Activated CD4-positive, alpha-beta memory T cell treated with anti-CD3 and anti-CD28 coated beads, Interleukin-2, amount 10 ng/mL, durations not matched to agents 7 days and 5 days (primary cell): ENCODE measurements around the gene CACNA1E. TPM values are rescaled to one million over a fixed set of nuclear protein-coding genes. Genes with fewer than 3 reads are reported as not detected.

Experiments
- CTCF ChIA-PET: fragments of 350-600 bp; sonication (Branson Sonifier 250); formaldehyde crosslinking; loops from one replicate; lab custom pipeline; 2021; ENCODE audit warnings: antibody characterized with exemption, inconsistent platforms; lab: Charles Lee
- POLR2A ChIA-PET: fragments of 350-600 bp; sonication (Branson Sonifier 250); formaldehyde crosslinking; loops from one replicate; lab custom pipeline; 2021; ENCODE audit warnings: antibody characterized with exemption; lab: Charles Lee
- DNase-seq: peaks from one replicate; pipeline ENCODE4 v3.0.0-alpha.2; 2020
- H3K27ac Mint-ChIP-seq: one replicate; pipeline ENCODE4 v1.8.0; 2021; ENCODE audit warnings: mild to moderate bottlenecking, mixed read lengths
- H3K27me3 Mint-ChIP-seq: one replicate; pipeline ENCODE4 v1.8.0; 2021; ENCODE audit warnings: mixed read lengths
- H3K36me3 Mint-ChIP-seq: one replicate; pipeline ENCODE4 v1.8.0; 2021; ENCODE audit warnings: low read depth, mixed read lengths
- H3K4me1 Mint-ChIP-seq: one replicate; pipeline ENCODE4 v1.8.0; 2021; ENCODE audit warnings: mixed read lengths
- H3K4me3 Mint-ChIP-seq: one replicate; pipeline ENCODE4 v1.8.0; 2021; ENCODE audit warnings: mild to moderate bottlenecking, mixed read lengths
- H3K9me3 Mint-ChIP-seq: one replicate; pipeline ENCODE4 v1.8.0; 2021; ENCODE audit warnings: mixed read lengths
- total RNA-seq, 2 experiments: library from RNA; stranded (reverse); gene quantifications; one replicate each; pipeline ENCODE4 v1.2.3, GENCODE V29; 2021

CACNA1E gene
- total RNA-seq, 2 experiments from 2014 or later, result not detected

DNA sequence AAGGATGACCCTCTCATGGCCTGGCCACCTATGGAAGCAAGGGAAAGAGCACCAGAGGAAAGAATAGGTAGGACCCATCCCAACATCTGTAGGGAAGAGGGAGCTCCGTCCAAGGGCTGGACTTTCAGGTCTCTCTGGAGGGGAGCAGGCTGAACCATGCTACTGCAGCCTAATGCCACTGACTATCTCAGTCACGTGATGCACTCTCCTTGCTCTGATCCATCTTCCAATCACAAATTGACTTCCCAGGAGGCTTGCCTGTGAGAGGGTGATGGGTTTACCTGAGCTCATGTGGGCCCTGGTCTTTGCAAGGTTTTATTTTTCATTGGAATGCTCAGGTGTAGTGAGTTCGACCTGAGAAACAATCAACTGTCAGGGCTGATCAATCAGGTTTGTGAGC, 128.8 kb downstream of the CACNA1E start:
- peaks cover 3% of the 10 kb centered on the region for H3K27me3 Mint-ChIP-seq
- ChIA-PET CTCF (no interaction called here), POLR2A (no interaction called here)
- no peak for DNase-seq
- no peak overlapping the region for H3K4me3 Mint-ChIP-seq
- no peaks in the 10 kb centered on the region for H3K36me3 Mint-ChIP-seq
- H3K27ac Mint-ChIP-seq, result no peak overlapping the region
- H3K9me3 Mint-ChIP-seq, result no peaks in the 10 kb centered on the region
- no peaks in the 10 kb centered on the region for H3K4me1 Mint-ChIP-seq

DNA sequence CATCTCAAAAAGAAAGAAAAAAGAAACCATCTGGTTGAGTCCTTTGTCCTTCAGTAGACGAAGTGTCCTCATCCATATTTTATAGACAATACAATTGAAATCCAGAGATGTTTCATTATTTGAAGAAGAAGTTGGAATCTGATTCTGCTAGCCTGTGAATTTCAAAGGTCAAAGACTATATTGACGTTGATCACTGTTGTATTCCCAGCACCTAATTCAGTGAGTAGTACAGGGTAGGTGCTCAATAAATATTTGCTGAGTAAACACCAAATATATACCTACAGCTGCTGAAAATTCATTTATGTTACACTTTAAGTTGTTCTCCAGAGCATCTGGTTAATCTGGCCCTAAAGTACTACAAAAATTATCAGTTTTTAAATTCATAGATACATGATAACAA, 135.2 kb downstream of the CACNA1E start:
- ChIA-PET POLR2A (no interaction called here), CTCF (no interaction called here)
- H3K27ac Mint-ChIP-seq, result no peak overlapping the region
- H3K4me3 Mint-ChIP-seq, result no peak overlapping the region
- no peaks in the 10 kb centered on the region for H3K4me1 Mint-ChIP-seq
- no peaks in the 10 kb centered on the region for H3K9me3 Mint-ChIP-seq
- H3K27me3 Mint-ChIP-seq, result no peaks in the 10 kb centered on the region
- DNase-seq, result no peak
- H3K36me3 Mint-ChIP-seq, result no peaks in the 10 kb centered on the region

GRCh38 chr1:181620183-181620582, 136.9 kb downstream of the CACNA1E start:
- no peaks in the 10 kb centered on the region for H3K27me3 Mint-ChIP-seq
- no peaks in the 10 kb centered on the region for H3K36me3 Mint-ChIP-seq
- POLR2A ChIA-PET, result no interaction called here
- no peak for DNase-seq
- CTCF ChIA-PET, result no interaction called here
- H3K9me3 Mint-ChIP-seq, result no peaks in the 10 kb centered on the region
- H3K4me1 Mint-ChIP-seq, result no peaks in the 10 kb centered on the region
- no peak overlapping the region for H3K27ac Mint-ChIP-seq
- no peak overlapping the region for H3K4me3 Mint-ChIP-seq

GRCh38 chr1:181623850-181624249, 140.5 kb downstream of the CACNA1E start:
- Mint-ChIP-seq H3K27me3 (peaks cover 3% of the 10 kb centered on the region), H3K9me3 (no peaks in the 10 kb centered on the region), H3K4me3 (no peak overlapping the region), H3K36me3 (no peaks in the 10 kb centered on the region), H3K4me1 (no peaks in the 10 kb centered on the region), H3K27ac (no peak overlapping the region)
- ChIA-PET CTCF (no interaction called here), POLR2A (no interaction called here)
- DNase-seq, result no peak

DNA sequence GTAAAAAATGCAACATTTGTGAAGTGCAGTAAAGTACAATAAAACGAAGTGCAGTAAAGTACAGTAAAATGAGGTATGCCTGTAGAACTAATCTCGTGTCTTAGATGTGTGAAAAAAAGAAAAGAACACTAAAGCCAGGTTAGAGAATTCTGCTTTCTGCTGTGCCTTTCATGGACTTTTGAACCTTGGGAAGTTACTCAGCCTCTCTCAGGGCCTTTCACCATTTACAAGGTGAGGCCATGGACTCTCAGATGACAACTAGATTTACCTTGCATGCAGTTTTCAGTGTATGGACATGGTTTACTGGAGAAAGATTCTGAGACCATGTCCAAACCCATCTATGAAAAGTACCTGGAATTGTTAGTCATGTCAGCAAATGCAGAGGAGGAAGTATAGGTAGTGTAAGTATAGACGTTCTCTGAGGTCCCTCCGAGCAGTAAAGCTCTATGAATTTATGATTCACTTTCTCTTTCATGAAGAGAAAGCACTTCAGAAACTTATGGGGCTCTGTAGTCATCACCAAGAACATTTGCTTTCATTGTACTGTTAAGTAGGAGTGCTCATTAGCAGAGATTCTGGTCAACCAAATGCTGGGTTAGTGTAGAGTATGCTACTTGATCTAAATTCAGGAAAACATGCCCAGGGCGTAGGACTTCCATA, 143.1 kb downstream of the CACNA1E start:
- H3K4me3 Mint-ChIP-seq, result no peak overlapping the region
- no peak overlapping the region for H3K27ac Mint-ChIP-seq
- no peak for DNase-seq
- POLR2A ChIA-PET, result no interaction called here
- peaks cover 5% of the 10 kb centered on the region for H3K27me3 Mint-ChIP-seq
- CTCF ChIA-PET, result interaction anchor here (0.7 kb wide), 1 partner anchor 629 kb away, joined by 3 read pairs; no protein-coding TSS in a partner anchor
- H3K4me1 Mint-ChIP-seq, result no peaks in the 10 kb centered on the region
- H3K36me3 Mint-ChIP-seq, result no peaks in the 10 kb centered on the region
- no peaks in the 10 kb centered on the region for H3K9me3 Mint-ChIP-seq

DNA sequence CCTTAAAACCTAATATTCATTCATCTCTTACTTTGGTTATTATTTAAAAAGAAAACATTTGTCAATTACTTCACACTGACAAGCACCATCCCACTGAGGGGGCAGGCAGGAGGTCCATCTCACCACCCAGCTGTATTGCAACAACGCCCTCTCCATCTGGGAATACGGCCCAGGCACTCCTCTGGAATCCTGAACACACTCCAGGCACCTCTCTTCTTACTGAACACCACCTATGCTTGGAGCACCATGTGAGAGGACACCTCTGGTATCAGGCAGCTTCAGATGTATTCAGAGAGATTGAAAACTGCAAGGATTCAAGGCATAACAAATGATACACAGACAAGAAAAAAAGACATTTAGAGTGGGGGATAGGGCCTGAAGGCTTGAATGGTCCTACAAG, 147.1 kb downstream of the CACNA1E start:
- no peaks in the 10 kb centered on the region for H3K4me1 Mint-ChIP-seq
- no peaks in the 10 kb centered on the region for H3K9me3 Mint-ChIP-seq
- no peaks in the 10 kb centered on the region for H3K36me3 Mint-ChIP-seq
- H3K4me3 Mint-ChIP-seq, result no peak overlapping the region
- CTCF ChIA-PET, result no interaction called here
- no peak overlapping the region for H3K27ac Mint-ChIP-seq
- DNase-seq, result no peak
- POLR2A ChIA-PET, result no interaction called here
- H3K27me3 Mint-ChIP-seq, result peaks cover 9% of the 10 kb centered on the region

GRCh38 chr1:181630838-181631237, 147.5 kb downstream of the CACNA1E start:
- Mint-ChIP-seq H3K27ac (no peak overlapping the region), H3K36me3 (no peaks in the 10 kb centered on the region), H3K27me3 (peaks cover 9% of the 10 kb centered on the region), H3K9me3 (no peaks in the 10 kb centered on the region), H3K4me1 (no peaks in the 10 kb centered on the region), H3K4me3 (no peak overlapping the region)
- no peak for DNase-seq
- CTCF ChIA-PET, result no interaction called here
- POLR2A ChIA-PET, result no interaction called here

DNA sequence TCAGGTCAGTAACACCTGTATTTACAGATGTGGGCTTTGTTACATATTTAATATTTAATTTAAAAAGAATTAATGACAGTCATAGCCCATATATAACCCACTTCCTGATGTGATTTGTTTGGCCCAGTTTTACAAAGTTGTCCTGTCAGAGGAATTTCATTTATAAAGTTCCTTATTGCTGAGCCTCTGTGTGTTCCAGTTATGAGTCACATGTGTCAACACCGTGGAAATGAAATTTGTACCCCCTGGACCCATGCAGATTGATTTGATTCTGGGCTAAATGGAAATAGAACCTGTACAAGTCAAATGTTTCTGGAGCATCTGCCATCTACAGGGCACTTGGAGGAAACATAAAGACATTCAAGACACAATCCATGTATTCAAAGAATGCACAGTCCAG, 149.2 kb downstream of the CACNA1E start:
- no peak overlapping the region for H3K4me3 Mint-ChIP-seq
- H3K9me3 Mint-ChIP-seq, result no peaks in the 10 kb centered on the region
- ChIA-PET POLR2A (no interaction called here), CTCF (no interaction called here)
- H3K27me3 Mint-ChIP-seq, result peaks cover 11% of the 10 kb centered on the region
- H3K27ac Mint-ChIP-seq, result no peak overlapping the region
- DNase-seq, result no peak
- H3K36me3 Mint-ChIP-seq, result no peaks in the 10 kb centered on the region
- H3K4me1 Mint-ChIP-seq, result no peaks in the 10 kb centered on the region

DNA sequence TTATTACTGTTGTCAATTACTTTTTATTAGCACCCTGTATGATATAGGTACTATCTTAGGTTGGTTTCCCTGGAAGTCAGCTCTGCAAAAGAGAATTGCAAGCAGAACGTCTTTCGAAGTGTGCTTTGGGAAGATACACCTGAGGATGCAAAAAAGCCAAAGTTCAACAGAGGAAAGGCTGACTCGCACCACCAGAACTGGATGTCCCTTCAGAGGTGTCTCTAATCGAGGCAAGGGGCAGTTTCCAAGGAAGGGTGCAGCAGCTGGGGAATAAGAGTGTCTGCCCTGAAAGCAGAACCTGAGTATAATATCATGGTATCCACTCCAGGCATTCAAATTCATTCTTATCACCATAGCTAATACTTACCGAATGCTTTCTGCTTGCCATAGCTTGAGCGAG, 149.6 kb downstream of the CACNA1E start:
- ChIA-PET POLR2A (no interaction called here), CTCF (no interaction called here)
- no peak overlapping the region for H3K27ac Mint-ChIP-seq
- H3K4me3 Mint-ChIP-seq, result no peak overlapping the region
- H3K27me3 Mint-ChIP-seq, result peaks cover 15% of the 10 kb centered on the region
- no peak for DNase-seq
- H3K4me1 Mint-ChIP-seq, result no peaks in the 10 kb centered on the region
- no peaks in the 10 kb centered on the region for H3K36me3 Mint-ChIP-seq
- no peaks in the 10 kb centered on the region for H3K9me3 Mint-ChIP-seq

DNA sequence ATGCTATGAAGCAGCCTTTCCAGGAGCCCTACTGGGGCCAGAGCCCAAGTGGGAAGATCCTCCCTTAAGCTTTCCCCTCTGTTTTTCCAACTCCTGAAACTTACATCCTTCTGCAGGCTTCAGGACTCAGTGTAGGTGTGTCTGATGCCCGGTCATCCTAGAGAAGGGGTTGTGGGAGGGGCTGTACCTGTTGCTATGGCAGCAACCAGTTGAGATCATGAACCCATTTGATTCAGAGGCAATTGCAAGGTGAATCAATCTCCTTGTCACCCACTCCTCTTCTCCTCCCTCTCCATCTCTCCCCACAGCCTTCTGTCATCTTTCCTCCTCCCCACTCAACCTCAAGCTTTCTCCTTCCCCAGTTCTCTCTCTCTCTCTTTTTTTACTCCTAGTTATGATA, 151.8 kb downstream of the CACNA1E start:
- Mint-ChIP-seq H3K4me3 (no peak overlapping the region), H3K36me3 (no peaks in the 10 kb centered on the region), H3K4me1 (no peaks in the 10 kb centered on the region), H3K27me3 (peaks cover 14% of the 10 kb centered on the region), H3K27ac (no peak overlapping the region), H3K9me3 (no peaks in the 10 kb centered on the region)
- CTCF ChIA-PET, result no interaction called here
- no peak for DNase-seq
- POLR2A ChIA-PET, result no interaction called here

- H3K9me3 Mint-ChIP-seq, result no peaks in the 10 kb centered on the region
- no peak for DNase-seq
- ChIA-PET CTCF (no interaction called here), POLR2A (no interaction called here)
- H3K4me1 Mint-ChIP-seq, result no peaks in the 10 kb centered on the region
- no peak overlapping the region for H3K4me3 Mint-ChIP-seq
- no peaks in the 10 kb centered on the region for H3K36me3 Mint-ChIP-seq
- no peak overlapping the region for H3K27ac Mint-ChIP-seq
- peaks cover 14% of the 10 kb centered on the region for H3K27me3 Mint-ChIP-seq
Measured at GRCh38 chr1:181637998-181638397, 154.7 kb downstream of the CACNA1E start.

GRCh38 chr1:181640956-181641355, 157.6 kb downstream of the CACNA1E start:
- no peak overlapping the region for H3K4me3 Mint-ChIP-seq
- no peak for DNase-seq
- no peak overlapping the region for H3K27ac Mint-ChIP-seq
- ChIA-PET POLR2A (no interaction called here), CTCF (no interaction called here)
- H3K27me3 Mint-ChIP-seq, result peaks cover 10% of the 10 kb centered on the region
- H3K36me3 Mint-ChIP-seq, result no peaks in the 10 kb centered on the region
- no peaks in the 10 kb centered on the region for H3K9me3 Mint-ChIP-seq
- no peaks in the 10 kb centered on the region for H3K4me1 Mint-ChIP-seq

DNA sequence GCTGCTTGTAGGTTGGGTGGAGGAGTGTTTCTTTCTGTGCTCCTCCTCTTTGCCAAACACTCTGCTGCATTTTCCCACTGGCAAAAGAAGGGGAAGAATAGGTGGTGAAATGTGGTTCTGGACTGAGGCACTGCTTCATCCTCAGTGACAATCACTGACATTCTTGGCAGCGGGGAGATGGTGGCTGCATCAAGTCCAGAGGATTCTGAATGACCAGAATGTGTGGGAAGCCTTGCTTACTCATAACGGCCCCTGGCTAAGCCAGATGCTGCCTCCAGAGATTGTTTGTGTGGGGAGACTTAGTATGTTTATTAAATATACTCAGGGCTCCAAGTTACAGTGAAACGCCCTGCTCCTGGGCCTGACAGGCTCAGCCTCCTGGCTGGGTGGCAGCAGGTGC, 160.3 kb downstream of the CACNA1E start:
- no peaks in the 10 kb centered on the region for H3K9me3 Mint-ChIP-seq
- no peak for DNase-seq
- no peak overlapping the region for H3K27ac Mint-ChIP-seq
- H3K36me3 Mint-ChIP-seq, result no peaks in the 10 kb centered on the region
- POLR2A ChIA-PET, result no interaction called here
- H3K4me3 Mint-ChIP-seq, result no peak overlapping the region
- no peaks in the 10 kb centered on the region for H3K4me1 Mint-ChIP-seq
- H3K27me3 Mint-ChIP-seq, result peaks cover 4% of the 10 kb centered on the region
- CTCF ChIA-PET, result no interaction called here

GRCh38 chr1:181645171-181645570, 161.9 kb downstream of the CACNA1E start:
- Mint-ChIP-seq H3K4me1 (no peaks in the 10 kb centered on the region), H3K9me3 (no peaks in the 10 kb centered on the region), H3K36me3 (no peaks in the 10 kb centered on the region), H3K27me3 (peaks cover 2% of the 10 kb centered on the region), H3K27ac (no peak overlapping the region), H3K4me3 (no peak overlapping the region)
- POLR2A ChIA-PET, result no interaction called here
- CTCF ChIA-PET, result no interaction called here
- no peak for DNase-seq
